HG02884 (cell line): Measurements from ENCODE around the gene PIK3R1.

Experiments
- ATAC-seq: cut with Tn5 transposase; IDR thresholded peaks from one replicate; pipeline ENCODE4 v1.9.1; 2021; ENCODE audit warnings: mild to moderate bottlenecking, moderate library complexity; ENCODE audit not compliant: unreplicated experiment

PIK3R1 gene

DNA sequence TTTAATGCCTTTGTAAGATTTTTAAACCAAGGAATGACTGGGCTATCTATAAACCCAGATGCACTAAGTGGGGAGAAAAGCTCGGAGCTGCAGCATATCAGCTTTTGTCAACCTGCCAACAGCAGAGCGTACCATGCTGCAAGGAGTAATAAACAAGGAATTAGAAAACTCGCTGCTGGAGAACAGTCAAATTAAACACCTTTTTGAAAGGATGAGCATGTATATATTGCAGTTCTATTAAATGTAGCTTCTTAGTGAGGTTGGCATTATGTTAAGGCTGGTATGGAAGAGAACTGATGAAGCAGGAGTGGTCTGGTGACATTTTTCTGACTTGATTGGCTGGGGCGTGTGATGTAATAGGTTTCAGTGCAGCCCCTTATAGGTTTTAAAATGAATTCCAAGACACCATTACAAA is 74.7 kb downstream of the PIK3R1 start:
- ATAC-seq = no peak

DNA sequence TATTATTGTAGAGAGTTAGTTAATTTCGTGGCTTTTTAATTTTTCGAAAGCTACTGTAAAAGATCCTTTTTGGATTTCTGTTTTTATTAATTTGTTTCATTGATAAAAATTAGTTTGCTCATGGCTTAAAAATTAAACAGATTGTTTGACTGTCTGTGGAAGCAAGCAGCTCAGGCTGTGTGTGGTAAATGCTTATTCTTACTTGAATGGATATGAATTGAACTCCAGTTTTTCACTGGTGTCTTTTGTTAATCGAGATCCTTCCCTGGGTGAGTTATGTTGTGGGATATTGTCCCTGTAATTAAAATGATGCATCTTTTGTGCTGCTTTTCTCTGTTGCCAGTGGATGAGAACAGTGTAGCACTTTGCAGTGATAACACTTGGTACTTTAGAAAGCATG is 75.3 kb downstream of the PIK3R1 start:
- no peak for ATAC-seq

DNA sequence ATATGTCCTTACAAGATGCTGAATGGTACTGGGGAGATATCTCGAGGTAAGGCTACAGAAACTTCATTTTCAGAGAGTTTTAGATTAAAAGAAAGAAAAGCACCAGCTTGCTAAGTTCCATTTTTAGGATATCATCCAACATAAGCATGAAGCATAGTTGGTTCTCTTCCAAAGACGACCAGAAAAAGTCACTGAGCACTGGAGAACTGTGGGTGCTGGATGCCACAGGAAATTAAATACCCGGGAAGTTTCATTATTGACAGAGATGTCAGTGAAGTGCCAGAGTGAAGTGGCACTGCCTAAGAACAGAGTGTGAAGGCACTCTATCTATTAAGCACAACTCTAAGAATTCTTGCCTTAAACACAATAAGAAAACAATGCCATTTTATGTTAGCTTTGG is 76.8 kb downstream of the PIK3R1 start:
- ATAC-seq = no peak

DNA sequence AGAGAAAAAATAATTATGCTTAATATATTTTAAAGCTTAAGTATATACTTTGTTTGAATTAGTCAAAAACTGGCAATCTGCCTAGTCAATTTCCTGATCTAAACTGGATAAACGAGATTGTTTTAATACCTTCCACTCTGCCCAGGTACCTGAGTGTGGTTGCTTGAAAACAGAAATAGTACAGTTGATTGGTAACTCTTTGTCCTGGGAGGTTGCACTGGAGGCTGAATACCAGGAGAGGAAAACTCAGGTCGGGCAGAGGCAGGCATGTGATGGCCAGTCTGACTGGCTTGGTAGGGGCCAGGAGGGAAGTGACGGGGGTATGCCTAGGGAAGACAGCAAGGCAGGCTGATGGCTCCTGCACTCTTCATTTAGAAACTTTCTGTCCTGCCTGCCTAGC is 80.2 kb downstream of the PIK3R1 start:
- no peak for ATAC-seq

DNA sequence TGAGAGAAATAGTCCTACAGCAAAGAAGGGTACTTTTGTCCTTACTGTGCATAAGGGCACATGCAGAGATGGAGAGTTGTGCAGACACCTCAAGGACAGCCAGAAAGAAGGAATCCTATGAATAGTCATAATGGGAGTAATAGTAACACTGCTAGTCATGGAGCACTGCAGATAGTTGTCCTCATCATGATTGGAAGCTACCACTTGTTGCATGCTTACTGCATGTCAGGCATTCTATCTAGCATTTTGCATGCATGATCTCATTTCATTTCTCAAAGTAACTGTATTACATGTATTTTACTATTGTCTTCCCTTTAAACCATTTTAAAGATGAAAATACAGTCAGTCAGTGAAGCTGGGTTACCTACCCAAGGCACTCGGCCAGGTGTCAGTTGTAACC is 81.3 kb downstream of the PIK3R1 start:
- no peak for ATAC-seq

DNA sequence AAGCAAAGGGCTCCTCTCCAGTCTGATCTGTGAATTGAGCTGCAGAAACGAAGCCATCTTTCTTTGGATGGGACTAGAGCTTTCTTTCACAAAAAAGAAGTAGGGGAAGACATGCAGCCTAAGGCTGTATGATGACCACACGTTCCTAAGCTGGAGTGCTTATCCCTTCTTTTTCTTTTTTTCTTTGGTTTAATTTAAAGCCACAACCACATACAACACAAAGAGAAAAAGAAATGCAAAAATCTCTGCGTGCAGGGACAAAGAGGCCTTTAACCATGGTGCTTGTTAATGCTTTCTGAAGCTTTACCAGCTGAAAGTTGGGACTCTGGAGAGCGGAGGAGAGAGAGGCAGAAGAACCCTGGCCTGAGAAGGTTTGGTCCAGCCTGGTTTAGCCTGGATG is 82.1 kb downstream of the PIK3R1 start:
- no peak for ATAC-seq

DNA sequence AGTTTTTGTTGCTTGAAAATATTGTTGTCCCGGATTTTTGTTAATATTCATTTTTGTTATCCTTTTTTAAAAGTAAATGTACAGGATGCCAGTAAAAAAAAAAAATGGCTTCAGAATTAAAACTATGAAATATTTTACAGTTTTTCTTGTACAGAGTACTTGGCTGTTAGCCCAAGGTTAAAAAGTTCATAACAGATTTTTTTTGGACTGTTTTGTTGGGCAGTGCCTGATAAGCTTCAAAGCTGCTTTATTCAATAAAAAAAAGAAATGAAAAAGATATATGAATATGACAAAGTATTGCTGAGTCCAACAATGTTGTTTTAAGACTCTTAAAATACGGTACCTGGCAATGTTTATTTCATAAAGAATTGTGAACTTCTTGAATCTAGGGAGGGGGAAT is 82.9 kb downstream of the PIK3R1 start:
- ATAC-seq = no peak

DNA sequence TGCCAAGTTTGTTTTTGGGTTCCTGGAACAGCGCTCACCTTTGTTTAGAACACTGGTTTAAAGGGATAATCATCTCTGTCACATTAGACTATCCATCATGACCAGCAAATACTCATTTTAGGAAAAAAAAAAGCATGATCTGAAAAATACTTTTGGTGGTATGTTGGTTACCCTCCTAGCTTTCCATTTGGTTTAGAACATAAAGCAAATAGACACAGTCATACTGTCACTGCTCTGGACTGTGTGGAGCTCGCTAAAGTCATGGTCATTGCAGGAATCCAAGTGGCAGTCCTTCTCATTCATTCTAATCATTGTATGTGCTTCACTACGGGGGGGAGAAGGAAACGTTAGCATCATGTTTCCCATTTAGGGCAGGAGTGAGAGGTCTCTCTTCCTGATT is 83.5 kb downstream of the PIK3R1 start:
- ATAC-seq = no peak

DNA sequence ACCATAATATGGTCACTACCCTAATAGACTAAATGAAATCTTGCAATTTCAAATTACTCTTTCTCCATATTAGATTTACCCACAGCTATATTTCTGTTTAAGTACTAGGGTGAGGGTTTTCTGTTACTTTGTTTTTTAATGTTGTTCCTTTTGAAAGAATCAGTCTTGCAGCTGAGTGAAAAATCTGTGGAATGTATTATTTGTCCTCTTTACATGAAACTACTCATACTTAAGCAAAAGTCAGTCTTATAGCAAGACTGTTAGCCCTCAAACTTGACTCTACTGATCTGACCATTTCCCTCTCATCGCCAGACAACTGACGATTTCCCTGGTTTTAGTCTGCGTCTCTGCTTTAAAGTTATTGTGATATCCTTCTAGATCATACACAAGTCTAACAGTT is 84.0 kb downstream of the PIK3R1 start:
- no peak for ATAC-seq

DNA sequence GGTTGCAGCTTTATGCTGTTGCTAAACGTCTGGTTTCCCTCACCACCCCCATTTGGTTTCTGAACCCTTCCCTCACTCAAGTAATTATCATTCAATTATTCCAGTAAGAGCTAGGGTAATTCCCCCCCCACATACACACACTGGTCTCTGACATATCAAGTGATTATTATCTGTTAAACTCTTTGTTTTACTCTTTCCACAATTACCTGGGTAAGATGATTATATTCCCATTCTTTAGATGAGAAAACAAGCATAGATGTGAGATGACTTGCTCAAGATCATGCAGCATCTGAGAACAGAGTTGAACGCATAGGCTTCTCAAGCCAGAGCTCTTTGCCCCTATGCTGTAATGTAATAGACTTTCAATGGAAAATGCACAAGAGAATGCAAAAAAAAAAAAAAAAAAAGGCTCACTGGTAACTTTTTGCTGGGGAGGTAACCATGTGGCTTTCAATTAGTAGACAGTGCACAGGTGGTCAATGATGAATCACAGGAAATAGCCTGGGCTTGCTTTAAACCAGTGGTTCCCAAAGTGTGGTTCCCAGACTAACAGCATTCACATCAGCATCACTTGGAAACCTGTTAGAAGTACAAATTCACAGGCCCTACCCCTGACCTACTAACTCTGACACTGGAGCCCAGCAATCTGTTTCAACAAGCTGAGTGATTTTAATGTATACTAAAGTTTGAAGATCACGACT is 87.6 kb downstream of the PIK3R1 start:
- ATAC-seq = no peak

DNA sequence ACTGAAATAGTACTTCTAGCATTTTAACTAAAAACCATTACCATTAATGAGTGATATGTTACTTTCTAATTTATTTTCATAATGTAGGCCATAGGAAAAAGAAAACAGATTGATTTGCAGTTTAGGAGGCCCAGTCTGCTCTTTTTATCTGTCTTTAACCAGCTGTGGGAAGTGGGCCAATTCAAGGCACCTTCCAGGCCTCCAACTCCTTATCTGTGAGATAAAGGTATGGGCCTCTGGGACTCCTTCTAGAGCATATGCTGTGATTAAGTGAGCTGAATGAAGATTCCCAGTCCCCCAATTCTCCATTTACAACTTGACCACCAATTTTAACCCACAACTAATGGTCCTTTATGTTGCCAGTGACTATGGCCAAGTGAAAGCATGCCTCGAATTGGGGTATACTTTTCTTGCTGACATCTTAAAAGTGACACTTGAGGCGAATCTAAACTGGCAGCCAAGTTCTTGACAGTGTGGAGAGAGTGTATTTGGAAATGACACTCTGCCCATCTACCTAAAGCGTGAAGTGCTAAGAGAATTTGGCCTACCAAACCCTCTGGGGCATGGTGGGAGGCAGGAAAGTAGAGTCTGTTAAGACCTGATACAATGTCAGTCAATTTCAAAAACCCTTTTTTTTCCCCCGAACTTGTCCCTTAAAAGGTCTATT is 88.3 kb downstream of the PIK3R1 start:
- no peak for ATAC-seq

DNA sequence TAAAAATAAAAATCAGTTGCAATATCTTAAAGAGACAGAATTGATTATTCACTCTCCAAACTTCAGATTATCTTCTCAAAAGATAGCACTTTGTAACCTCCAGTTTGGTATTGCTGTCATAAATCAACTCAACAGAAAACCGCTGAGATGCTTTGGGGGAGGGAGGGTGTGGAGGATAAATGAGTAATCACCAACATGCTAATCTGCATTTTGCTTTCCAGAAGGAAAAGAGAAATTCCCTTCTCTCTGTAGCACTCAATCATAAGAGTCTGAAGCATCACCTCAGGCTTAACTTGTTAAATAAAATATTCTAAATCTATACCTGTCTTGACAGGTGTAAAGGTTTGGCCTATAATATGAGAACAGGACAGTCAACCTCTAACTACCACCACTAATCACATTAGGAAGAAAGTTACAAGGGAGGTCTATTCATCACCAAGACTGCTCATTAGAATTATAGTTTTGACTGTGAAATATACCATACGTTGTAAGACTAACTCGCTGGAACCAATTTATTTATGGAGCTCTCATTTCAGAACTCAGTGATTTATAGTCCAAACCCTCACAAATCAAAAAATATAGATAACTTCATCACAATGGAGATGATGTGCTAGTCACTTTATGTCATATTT is 89.0 kb downstream of the PIK3R1 start:
- ATAC-seq = no peak

DNA sequence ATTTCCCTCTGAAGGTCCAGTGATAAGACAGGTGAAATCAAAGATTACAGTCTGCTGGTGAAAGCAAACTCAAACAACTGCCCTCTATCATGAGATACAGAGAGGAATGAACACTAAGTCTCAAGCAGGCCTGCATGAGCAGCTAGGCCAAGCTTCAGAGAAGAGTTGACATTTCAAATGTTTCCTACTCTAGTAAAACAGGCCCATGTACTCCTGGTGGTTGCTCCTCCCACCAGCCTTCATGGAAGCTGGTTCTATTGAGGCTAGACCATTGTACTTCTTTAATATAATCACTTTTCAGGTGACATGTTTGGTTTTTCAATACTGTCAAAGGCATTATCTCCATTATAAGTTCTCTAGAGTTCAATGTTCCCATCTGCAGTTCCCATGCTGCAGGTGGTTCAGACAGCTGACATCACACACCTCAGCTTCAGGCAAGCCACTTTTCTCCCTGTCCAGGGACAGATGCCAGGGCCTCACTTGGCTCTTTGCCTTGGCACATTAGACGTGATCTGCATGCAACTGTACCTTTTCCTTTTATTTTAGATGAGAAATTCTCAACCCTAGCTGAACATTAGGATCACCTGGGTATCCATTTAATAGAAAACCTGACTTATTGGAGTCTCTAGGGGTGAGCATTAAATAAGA is 89.8 kb downstream of the PIK3R1 start:
- no peak for ATAC-seq

DNA sequence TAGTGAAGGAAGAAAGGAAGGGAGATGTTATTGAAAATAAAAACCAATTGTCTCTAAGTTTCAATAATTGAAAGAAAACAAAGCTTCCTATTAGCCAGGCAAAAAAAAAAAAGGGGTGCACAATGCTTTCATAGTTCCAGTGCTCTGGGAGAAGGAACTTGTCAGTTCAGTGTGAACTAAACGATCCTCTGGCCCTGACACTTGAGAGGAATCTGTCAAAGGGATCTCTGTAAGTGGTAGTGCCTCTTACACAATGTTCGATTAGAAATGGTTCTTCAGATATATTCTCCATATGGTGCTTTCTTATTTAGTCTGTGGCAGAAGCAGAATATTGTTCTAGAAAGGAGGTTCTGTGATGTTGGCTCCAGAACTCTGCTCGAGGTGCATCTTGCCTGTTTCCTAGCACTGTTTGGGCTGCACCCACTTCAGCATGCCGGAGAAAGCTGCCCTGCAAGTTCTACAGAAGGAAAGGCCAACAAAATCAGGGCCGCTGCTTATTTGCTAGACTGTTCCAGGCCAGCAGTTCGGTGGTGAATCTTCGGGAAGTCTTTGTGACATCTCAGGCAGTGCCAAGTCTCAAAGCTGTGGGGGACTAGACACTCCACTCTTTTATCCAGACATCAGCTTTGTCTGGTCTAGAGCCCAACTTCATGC is 90.9 kb downstream of the PIK3R1 start:
- ATAC-seq = no peak

DNA sequence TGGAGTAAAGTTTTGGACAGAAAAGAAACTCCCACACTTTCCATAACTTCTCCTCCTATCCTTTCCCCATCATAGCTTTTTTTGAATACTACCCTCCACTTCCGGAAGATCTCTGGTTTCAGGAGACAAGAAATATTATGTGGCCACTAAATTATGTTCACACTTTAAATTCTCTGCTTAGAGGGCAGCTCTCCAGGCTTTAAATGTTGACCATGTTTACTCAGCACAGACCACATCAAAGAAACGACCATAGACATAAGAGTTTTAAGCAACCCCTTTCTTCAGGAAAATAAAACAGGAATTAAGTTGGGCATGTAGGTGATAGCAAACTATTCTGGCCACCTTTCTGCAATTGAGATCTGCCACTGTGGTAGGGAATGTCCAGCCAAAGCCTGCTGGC is 97.8 kb downstream of the PIK3R1 start:
- no peak for ATAC-seq

DNA sequence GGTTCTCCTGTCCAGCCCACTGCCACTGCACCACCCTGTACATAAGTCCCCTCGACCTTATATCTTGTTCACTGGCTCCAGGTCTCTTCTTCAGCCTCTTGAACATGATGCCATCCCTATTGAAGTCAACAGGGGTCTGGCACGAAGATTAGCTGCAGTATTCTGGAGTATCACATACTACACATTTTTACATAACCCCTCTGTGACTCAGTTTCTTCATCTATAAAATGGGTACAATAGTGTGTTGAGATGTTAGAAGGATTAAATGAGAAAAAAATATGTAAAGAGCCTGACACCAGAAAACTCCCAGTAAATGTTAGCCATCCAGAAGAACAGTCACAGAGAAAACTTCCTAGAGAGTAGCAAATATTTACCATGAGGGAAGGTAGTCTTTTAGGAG is 98.9 kb downstream of the PIK3R1 start:
- no peak for ATAC-seq

DNA sequence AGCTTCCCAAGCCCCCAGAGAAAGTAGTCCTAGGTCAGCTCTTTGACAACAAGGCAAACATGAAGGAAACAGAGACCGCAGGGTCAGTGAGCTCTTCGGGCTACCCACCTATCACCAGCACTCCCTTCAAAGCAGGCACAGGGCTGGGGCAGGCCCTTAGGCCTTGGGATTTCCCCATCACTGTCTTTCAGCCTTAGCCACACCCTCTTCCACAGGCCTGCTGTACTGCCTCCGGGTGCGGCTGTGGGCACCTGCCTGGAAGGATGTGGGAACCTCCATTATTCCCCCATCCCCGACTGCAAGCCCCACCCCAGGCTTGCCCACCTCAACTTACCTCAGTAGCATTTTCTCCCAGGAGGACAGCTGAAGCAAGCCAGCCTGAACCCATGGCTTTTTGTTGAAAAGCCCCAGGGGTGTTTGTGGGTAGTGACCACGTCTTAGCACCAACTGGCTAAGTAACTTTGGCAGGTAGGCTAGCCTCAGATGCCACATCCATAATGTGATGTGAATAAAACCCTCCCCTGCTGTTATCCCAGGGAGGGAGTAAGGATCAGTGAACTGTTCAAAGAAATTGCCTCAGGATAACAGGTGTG is 100.2 kb downstream of the PIK3R1 start:
- peak; percentile 98 for ATAC-seq

DNA sequence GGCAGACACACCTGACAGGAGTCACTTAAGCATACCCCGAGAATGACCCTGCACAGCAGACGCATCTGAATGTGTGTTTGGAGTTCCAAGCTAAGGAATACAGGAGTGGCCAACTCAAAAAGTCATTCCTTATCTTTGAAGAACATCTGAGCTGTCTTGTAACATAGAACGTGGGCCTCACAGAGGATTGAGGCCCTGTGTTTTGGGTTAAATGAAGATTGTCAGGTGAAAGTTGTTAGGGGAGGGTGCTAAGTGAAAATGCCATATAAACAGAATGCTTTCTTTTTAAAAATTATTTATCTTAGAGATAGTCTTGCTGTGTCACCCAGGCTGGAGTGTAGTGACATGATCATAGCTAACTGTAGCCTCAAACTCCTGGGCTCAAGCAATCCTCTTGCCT is 100.9 kb downstream of the PIK3R1 start:
- no peak for ATAC-seq

DNA sequence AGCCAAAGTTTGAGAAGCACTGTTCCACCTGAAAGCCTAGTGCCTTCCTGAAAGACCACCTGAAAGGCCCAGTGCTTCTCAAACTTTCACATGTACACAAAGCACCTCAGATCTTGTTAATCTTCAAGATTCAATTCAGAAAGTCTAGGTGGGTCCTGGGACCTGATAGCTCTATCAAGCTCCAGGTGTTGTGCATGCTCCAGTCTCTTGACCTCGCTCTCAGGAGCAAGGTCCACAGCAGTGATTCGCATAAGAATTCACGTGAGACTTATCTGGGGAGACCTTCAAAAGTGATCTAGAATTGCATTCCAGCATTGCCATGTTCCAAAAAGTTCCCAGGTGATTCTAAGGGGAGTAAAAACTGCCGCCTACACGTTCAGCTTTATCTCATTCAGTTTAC is 102.1 kb downstream of the PIK3R1 start:
- ATAC-seq = no peak

DNA sequence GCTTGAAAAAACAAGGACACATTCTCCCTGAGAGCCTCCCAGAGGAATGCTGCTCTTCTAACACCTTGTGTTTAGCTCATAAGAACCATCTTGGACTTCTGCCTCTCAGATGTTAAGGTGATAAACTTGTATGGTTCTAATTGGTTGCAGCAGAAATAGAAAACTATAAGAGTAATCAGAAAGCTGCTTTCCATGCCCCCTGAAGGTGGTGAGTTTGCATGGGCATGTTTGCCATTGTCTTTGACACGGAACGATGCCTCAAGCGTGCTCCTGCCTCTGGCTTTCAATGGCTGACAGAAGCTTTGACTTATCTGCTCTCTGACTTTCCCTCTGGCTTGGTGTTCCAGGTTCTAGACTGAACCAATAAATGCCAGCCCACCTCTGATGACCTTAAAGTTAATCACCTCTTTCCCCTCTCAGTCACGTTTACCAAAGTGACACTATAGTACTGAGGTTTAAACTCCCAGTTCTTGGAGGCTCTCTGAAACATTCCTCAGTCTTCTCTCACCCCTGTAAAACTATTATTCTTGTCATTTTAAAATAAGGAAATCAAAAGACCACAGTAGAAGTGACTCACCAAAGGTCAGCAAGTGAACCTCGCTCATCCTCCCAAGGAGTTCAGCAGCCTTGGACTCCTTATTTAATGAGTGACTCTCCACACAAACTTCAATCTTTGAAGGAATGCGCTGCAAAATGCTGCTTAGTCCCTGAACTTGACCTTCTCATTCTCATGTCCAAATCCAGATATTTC is 103.6 kb downstream of the PIK3R1 start:
- no peak for ATAC-seq
